Cardiac muscle cell (in vitro differentiated cells and primary cell): Measurements from ENCODE around the gene MUC4. TPM values are rescaled to one million over a fixed set of nuclear protein-coding genes. Genes with fewer than 3 reads are reported as not detected.

Source experiments
- DNase-seq, 2 donors: peaks; one replicate each; pipeline versions ENCODE4 v3.0.0 to v3.0.0-alpha.2; 2010 to 2017; ENCODE audit warnings: low read depth in 1 of 2, low spot score in 1 of 2
- H3K27ac ChIP-seq: fragments of 200-600 bp; sonication (generic); 2 replicates; pipeline ENCODE4 v1.5.1; 2016
- H3K27me3 ChIP-seq: fragments of 200-600 bp; sonication (generic); 2 replicates; pipeline ENCODE4 v1.6.0; 2016; ENCODE audit warnings: control low read depth
- H3K36me3 ChIP-seq: fragments of 200-600 bp; sonication (generic); 2 replicates; pipeline ENCODE4 v1.5.1; 2016; ENCODE audit warnings: control low read depth
- H3K4me1 ChIP-seq: fragments of 200-600 bp; sonication (generic); 2 replicates; pipeline ENCODE4 v1.8.1; 2017; ENCODE audit warnings: low read depth, mild to moderate bottlenecking, mixed run types
- H3K4me3 ChIP-seq: fragments of 200-600 bp; sonication (generic); 2 replicates; pipeline ENCODE4 v1.5.1; 2016; ENCODE audit warnings: mild to moderate bottlenecking
- H3K9me3 ChIP-seq: fragments of 200-600 bp; sonication (generic); 2 replicates; pipeline ENCODE4 v1.5.1; 2017; ENCODE audit warnings: low read depth, mild to moderate bottlenecking, control low read depth
- CTCF ChIP-seq: IDR thresholded peaks from 2 replicates; pipeline ENCODE4 v1.5.1; 2012; ENCODE audit warnings: low read depth, mild to moderate bottlenecking, low read length
- polyA plus RNA-seq: library from polyadenylated mRNA; unstranded; fragments of >200 nt; fragmentation: Nextera tagmentation; extraction: Ambion mirVana; gene quantifications from 2 replicates; pipeline ENCODE4 v1.2.1, GENCODE V29; 2016
- total RNA-seq: library from RNA; depleted of rRNA; stranded (reverse); fragments of >200 nt; gene quantifications from 2 replicates; pipeline ENCODE4 v1.2.3, GENCODE V29; 2016

MUC4 gene
- total and polyA plus RNA-seq, 2 experiments from 2014 or later: 0.16 TPM; not detected in 1

GRCh38 chr3:195763843-195764825, 47.6 kb downstream of the MUC4 start:
- Histone ChIP-seq H3K27ac (no peak overlapping the region), H3K4me1 (no peaks in the 10 kb centered on the region), H3K36me3 (no peaks in the 10 kb centered on the region), H3K4me3 (no peak overlapping the region), H3K27me3 (no peaks in the 10 kb centered on the region), H3K9me3 (no peaks in the 10 kb centered on the region)
- no peak for DNase-seq
- TF ChIP-seq CTCF: no peak

GRCh38 chr3:195763076-195763830, 48.5 kb downstream of the MUC4 start:
- H3K9me3 ChIP-seq: no peaks in the 10 kb centered on the region
- TF ChIP-seq CTCF: no peak
- H3K4me3 ChIP-seq: no peak overlapping the region
- no peaks in the 10 kb centered on the region for H3K4me1 ChIP-seq
- no peaks in the 10 kb centered on the region for H3K36me3 ChIP-seq
- H3K27ac ChIP-seq: no peak overlapping the region
- no peaks in the 10 kb centered on the region for H3K27me3 ChIP-seq
- no peak for DNase-seq

GRCh38 chr3:195762611-195763010, 49.1 kb downstream of the MUC4 start:
- Histone ChIP-seq H3K4me3 (no peak overlapping the region), H3K4me1 (no peaks in the 10 kb centered on the region), H3K27me3 (no peaks in the 10 kb centered on the region), H3K36me3 (no peaks in the 10 kb centered on the region), H3K27ac (no peak overlapping the region), H3K9me3 (no peaks in the 10 kb centered on the region)
- no peak for DNase-seq
- TF ChIP-seq CTCF: no peak

- no peak overlapping the region for H3K4me3 ChIP-seq
- no peaks in the 10 kb centered on the region for H3K36me3 ChIP-seq
- no peaks in the 10 kb centered on the region for H3K9me3 ChIP-seq
- no peaks in the 10 kb centered on the region for H3K27me3 ChIP-seq
- no peak for DNase-seq
- no peak for TF ChIP-seq CTCF
- no peaks in the 10 kb centered on the region for H3K4me1 ChIP-seq
- no peak overlapping the region for H3K27ac ChIP-seq
Measured at GRCh38 chr3:195762249-195762585, 49.5 kb downstream of the MUC4 start.

- no peaks in the 10 kb centered on the region for H3K27me3 ChIP-seq
- TF ChIP-seq CTCF: no peak
- no peaks in the 10 kb centered on the region for H3K36me3 ChIP-seq
- H3K4me1 ChIP-seq: no peaks in the 10 kb centered on the region
- no peak for DNase-seq
- no peak overlapping the region for H3K4me3 ChIP-seq
- H3K9me3 ChIP-seq: no peaks in the 10 kb centered on the region
- no peak overlapping the region for H3K27ac ChIP-seq
Measured at GRCh38 chr3:195761567-195762248, 50.0 kb downstream of the MUC4 start.
